Epithelial cell of proximal tubule (primary cell): ENCODE data around the gene MYH10. TPM values are rescaled to one million over a fixed set of nuclear protein-coding genes. Genes with fewer than 3 reads are reported as not detected.

Experiments
- DNase-seq: peaks from one replicate; pipeline ENCODE4 v3.0.0-alpha.2; 2011; ENCODE audit warnings: low read depth
- H3K4me3 ChIP-seq: 2 replicates; pipeline ENCODE4 v1.5.1; 2011; ENCODE audit warnings: low read depth, mild to moderate bottlenecking, low read length
- CTCF ChIP-seq: conservative IDR thresholded peaks from 2 replicates; pipeline ENCODE4 v1.5.1; 2012; ENCODE audit warnings: low read depth, mild to moderate bottlenecking, low read length
- total RNA-seq: library from RNA; depleted of rRNA; stranded (reverse); fragments of >200 nt; gene quantifications from 2 replicates; pipeline ENCODE4 v1.2.3, GENCODE V29; 2015

The MYH10 gene
- total RNA-seq, 1 donor from 2014 or later: 71.1 TPM

- no peak for DNase-seq
- TF ChIP-seq CTCF: no peak
- H3K4me3 ChIP-seq: no peak overlapping the region
Measured at GRCh38 chr17:8490256-8491023, 140.1 kb downstream of the MYH10 start.

GRCh38 chr17:8489841-8490240, 140.7 kb downstream of the MYH10 start:
- no peak for TF ChIP-seq CTCF
- DNase-seq: no peak
- no peak overlapping the region for H3K4me3 ChIP-seq

- DNase-seq: peak; percentile 82
- TF ChIP-seq CTCF: no peak
- no peak overlapping the region for H3K4me3 ChIP-seq
Measured at GRCh38 chr17:8488901-8489300, 141.6 kb downstream of the MYH10 start.

- DNase-seq: no peak
- TF ChIP-seq CTCF: no peak
Measured at GRCh38 chr17:8488491-8488890, 142.0 kb downstream of the MYH10 start.

GRCh38 chr17:8487743-8488142, 142.8 kb downstream of the MYH10 start:
- no peak for DNase-seq
- no peak overlapping the region for H3K4me3 ChIP-seq
- no peak for TF ChIP-seq CTCF

More at GRCh38 chr17:8488491-8488890, 142.0 kb downstream of the MYH10 start:
- H3K4me3 ChIP-seq: no peak overlapping the region

- H3K4me3 ChIP-seq: no peak overlapping the region
- DNase-seq: no peak
- TF ChIP-seq CTCF: no peak
Measured at GRCh38 chr17:8487130-8487645, 143.3 kb downstream of the MYH10 start.

GRCh38 chr17:8485491-8485890, 145.0 kb downstream of the MYH10 start:
- no peak for DNase-seq
- TF ChIP-seq CTCF: no peak
- H3K4me3 ChIP-seq: no peak overlapping the region
